ENCODE results near the gene GOLGA8B. TPM values are rescaled to one million over a fixed set of nuclear protein-coding genes. Genes with fewer than 3 reads are reported as not detected.

GOLGA8B gene
- polyA plus RNA-seq, 1 donor (not counting 4 experiments of a cell fraction or from before 2014, with no cell fraction given): 49.5 TPM

DNA sequence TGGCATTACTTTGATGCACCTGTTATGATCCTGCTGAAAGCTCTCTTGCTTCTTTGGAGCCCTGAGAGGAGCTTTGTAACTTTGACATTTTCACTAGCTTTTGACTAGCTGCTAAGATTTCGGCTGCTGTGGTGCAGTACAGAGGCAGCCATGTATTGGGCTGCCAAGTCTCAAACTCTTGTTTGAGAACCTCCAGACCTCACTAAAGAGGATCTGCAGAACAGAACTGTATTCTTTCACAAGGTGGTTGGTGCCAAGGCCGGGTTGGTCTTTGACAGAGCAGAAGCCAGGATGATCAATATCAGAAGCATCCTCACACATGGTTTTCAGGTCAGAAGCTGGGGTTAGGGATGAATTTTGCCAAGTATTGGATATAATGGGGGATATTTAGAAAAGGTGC, 34.6 kb upstream of the GOLGA8B start:
- TF ChIP-seq EZH2 (IDR thresholded peaks at IDR 0.05; ENCODE audit: low read length): no peak
- TF ChIP-seq, protein P1, sequence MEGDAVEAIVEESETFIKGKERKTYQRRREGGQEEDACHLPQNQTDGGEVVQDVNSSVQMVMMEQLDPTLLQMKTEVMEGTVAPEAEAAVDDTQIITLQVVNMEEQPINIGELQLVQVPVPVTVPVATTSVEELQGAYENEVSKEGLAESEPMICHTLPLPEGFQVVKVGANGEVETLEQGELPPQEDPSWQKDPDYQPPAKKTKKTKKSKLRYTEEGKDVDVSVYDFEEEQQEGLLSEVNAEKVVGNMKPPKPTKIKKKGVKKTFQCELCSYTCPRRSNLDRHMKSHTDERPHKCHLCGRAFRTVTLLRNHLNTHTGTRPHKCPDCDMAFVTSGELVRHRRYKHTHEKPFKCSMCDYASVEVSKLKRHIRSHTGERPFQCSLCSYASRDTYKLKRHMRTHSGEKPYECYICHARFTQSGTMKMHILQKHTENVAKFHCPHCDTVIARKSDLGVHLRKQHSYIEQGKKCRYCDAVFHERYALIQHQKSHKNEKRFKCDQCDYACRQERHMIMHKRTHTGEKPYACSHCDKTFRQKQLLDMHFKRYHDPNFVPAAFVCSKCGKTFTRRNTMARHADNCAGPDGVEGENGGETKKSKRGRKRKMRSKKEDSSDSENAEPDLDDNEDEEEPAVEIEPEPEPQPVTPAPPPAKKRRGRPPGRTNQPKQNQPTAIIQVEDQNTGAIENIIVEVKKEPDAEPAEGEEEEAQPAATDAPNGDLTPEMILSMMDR (optimal IDR thresholded peaks at IDR 0.05 in 1 of 3, IDR thresholded peaks at IDR 0.05 in 1 of 3, conservative IDR thresholded peaks at IDR 0.05 in 1 of 3; ENCODE audit: extremely low read depth in 1 of 3, insufficient read depth in 2 of 3, low read length in 3 of 3): no peak
- Histone ChIP-seq H3K79me2 (ENCODE audit: control insufficient read depth, insufficient read depth, low read length) (no peaks in the 10 kb centered on the region), H3K9me1 (ENCODE audit: control insufficient read depth, extremely low read depth, insufficient read depth, low read length) (no peaks in the 10 kb centered on the region), H2AFZ (ENCODE audit: control insufficient read depth, low read length) (no peak overlapping the region), H3K9me3 (ENCODE audit: control insufficient read depth, low read depth, low read length) (no peaks in the 10 kb centered on the region), H3K4me3 (ENCODE audit: control insufficient read depth in 2 of 3, extremely low read depth in 1 of 3, insufficient read depth in 2 of 3, low read depth in 1 of 3, low read length in 3 of 3) (no peak overlapping the region), H3K4me2 (ENCODE audit: control insufficient read depth, extremely low read depth, insufficient read depth, low read depth, low read length) (no peak overlapping the region), H4K20me1 (ENCODE audit: control insufficient read depth, extremely low read depth, insufficient read depth, low read length) (no peaks in the 10 kb centered on the region), H3K4me1 (ENCODE audit: control insufficient read depth, extremely low read depth, insufficient read depth, low read length) (no peaks in the 10 kb centered on the region), H3K27ac (ENCODE audit: control insufficient read depth, insufficient read depth, low read length) (no peak overlapping the region), H3K36me3 (ENCODE audit: control insufficient read depth in 2 of 2, extremely low read depth in 1 of 2, insufficient read depth in 2 of 2, low read length in 2 of 2) (no peaks in the 10 kb centered on the region), H3K9ac (ENCODE audit: control insufficient read depth, extremely low read depth, insufficient read depth, low read length) (no peak overlapping the region), H3K27me3 (ENCODE audit: control insufficient read depth, extremely low read depth, insufficient read depth, low read length) (no peaks in the 10 kb centered on the region)
- DNase-seq (ENCODE audit: low read depth, low spot score) (no peak), FAIRE-seq (peak; percentile 20)
- dilution Hi-C loops (cut with MboI; ENCODE audit: extremely low pct_ligation_motif_present, low sequenced_read_pairs): no loop called here

DNA sequence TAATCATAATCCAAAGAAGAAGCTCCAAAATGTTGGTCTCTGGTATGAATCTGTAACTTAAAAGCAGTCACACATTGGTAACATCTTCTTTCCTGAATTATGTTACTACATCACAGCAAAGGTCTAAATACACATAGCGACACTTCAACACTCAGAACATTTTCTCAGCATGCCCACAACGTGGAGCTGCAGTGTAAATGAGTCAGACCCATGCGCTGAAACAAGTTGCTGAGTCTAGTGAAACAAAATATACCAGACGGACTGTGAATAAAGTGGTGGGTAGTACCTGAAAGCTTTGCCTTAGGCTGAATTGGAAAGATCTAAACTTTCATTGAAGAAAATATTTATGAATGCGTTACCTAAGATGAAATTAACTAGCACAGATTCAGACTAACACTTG, 33.2 kb upstream of the GOLGA8B start:
- no peaks in the 10 kb centered on the region for H3K9me3 ChIP-seq (ENCODE audit: control insufficient read depth, low read depth, low read length)
- FAIRE-seq: peak; percentile 83
- dilution Hi-C loops (cut with MboI; ENCODE audit: extremely low pct_ligation_motif_present, low sequenced_read_pairs): no loop called here

More for the DNA sequence above, 33.2 kb upstream of the GOLGA8B start:
- Histone ChIP-seq H3K27me3 (ENCODE audit: control insufficient read depth, extremely low read depth, insufficient read depth, low read length) (no peaks in the 10 kb centered on the region), H3K4me1 (ENCODE audit: control insufficient read depth, extremely low read depth, insufficient read depth, low read length) (no peaks in the 10 kb centered on the region), H3K4me3 (ENCODE audit: control insufficient read depth in 2 of 3, extremely low read depth in 1 of 3, insufficient read depth in 2 of 3, low read depth in 1 of 3, low read length in 3 of 3) (no peak overlapping the region), H3K79me2 (ENCODE audit: control insufficient read depth, insufficient read depth, low read length) (no peaks in the 10 kb centered on the region), H4K20me1 (ENCODE audit: control insufficient read depth, extremely low read depth, insufficient read depth, low read length) (no peaks in the 10 kb centered on the region), H3K27ac (ENCODE audit: control insufficient read depth, insufficient read depth, low read length) (no peak overlapping the region), H3K36me3 (ENCODE audit: control insufficient read depth in 2 of 2, extremely low read depth in 1 of 2, insufficient read depth in 2 of 2, low read length in 2 of 2) (no peaks in the 10 kb centered on the region), H3K9me1 (ENCODE audit: control insufficient read depth, extremely low read depth, insufficient read depth, low read length) (no peaks in the 10 kb centered on the region), H3K4me2 (ENCODE audit: control insufficient read depth, extremely low read depth, insufficient read depth, low read depth, low read length) (no peak overlapping the region), H3K9ac (ENCODE audit: control insufficient read depth, extremely low read depth, insufficient read depth, low read length) (no peak overlapping the region), H2AFZ (ENCODE audit: control insufficient read depth, low read length) (no peak overlapping the region)
- TF ChIP-seq, protein P1 (optimal IDR thresholded peaks at IDR 0.05 in 1 of 3, IDR thresholded peaks at IDR 0.05 in 1 of 3, conservative IDR thresholded peaks at IDR 0.05 in 1 of 3; ENCODE audit: extremely low read depth in 1 of 3, insufficient read depth in 2 of 3, low read length in 3 of 3): peak; percentile 27 to 66 (median 36)
- no peak for TF ChIP-seq EZH2 (IDR thresholded peaks at IDR 0.05; ENCODE audit: low read length)
- peak; percentile 1 for DNase-seq (ENCODE audit: low read depth, low spot score)
